Measurements from ENCODE around the gene BICC1. TPM values are rescaled to one million over a fixed set of nuclear protein-coding genes. Genes with fewer than 3 reads are reported as not detected.

BICC1 gene
- total and polyA plus RNA-seq, 2 of the 8 experiments (the other 6 are each of a cell fraction or from before 2014, with no cell fraction given): 0.20 to 0.73 TPM

DNA sequence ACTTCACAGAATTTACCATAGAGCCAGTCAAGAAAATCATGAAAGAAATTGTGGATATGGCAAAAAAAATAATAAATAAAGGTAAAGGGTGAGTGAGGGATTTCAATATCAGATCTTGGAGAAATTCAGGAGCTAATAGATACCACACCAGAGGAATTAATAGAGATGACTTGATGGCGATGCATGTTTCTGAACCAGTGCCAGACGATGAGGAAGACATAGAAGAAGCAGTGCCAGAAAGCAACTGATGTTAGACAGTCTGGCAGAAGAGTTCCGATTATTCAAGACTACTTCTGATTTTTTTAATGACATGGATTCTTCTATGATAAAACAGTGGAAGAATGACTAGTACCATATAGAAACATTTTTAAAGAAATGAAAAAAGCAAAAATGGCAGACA, 314.7 kb downstream of the BICC1 start:
- no peak for FAIRE-seq
- Histone ChIP-seq H2BK120ac (replicated peaks; ENCODE audit: low read depth, low read length) (no peak overlapping the region), H3K4ac (replicated peaks; ENCODE audit: insufficient read length, low read depth, low read length) (no peak overlapping the region), H2AFZ (ENCODE audit: low read length) (no peak overlapping the region), H3K4me2 (ENCODE audit: insufficient read depth in 1 of 2, low read depth in 2 of 2, low read length in 2 of 2) (no peak overlapping the region), H3K23me2 (ENCODE audit: low read depth, low read length) (no peaks in the 10 kb centered on the region), H3K56ac (replicated peaks; ENCODE audit: insufficient read length, low read depth, low read length) (no peak overlapping the region), H3K4me1 (replicated peaks in 1 of 4; ENCODE audit: control insufficient read depth in 3 of 4, insufficient read depth in 4 of 4, low read length in 3 of 4) (no peaks in the 10 kb centered on the region), H3K79me1 (ENCODE audit: low read depth, low read length) (no peaks in the 10 kb centered on the region), H3K36me3 (ENCODE audit: control insufficient read depth in 2 of 4, insufficient read depth in 4 of 4, low read length in 3 of 4) (no peaks in the 10 kb centered on the region), H4K91ac (replicated peaks; ENCODE audit: insufficient read length, low read length) (no peak overlapping the region), H4K8ac (ENCODE audit: extremely low read depth, insufficient read depth, low read length) (no peak overlapping the region), H3K23ac (ENCODE audit: insufficient read length) (no peak overlapping the region), H4K20me1 (replicated peaks in 1 of 2; ENCODE audit: control insufficient read depth in 1 of 2, insufficient read depth in 2 of 2, low read length in 2 of 2) (no peaks in the 10 kb centered on the region), H2BK20ac (ENCODE audit: low read length) (no peak overlapping the region), H3K18ac (ENCODE audit: extremely low read depth, low read length) (no peak overlapping the region), H2AK5ac (ENCODE audit: low read depth, low read length) (no peak overlapping the region), H4K5ac (ENCODE audit: insufficient read length, low read depth, low read length) (no peak overlapping the region), H2BK5ac (ENCODE audit: low read depth, low read length) (no peak overlapping the region), H3K14ac (ENCODE audit: insufficient read length) (no peak overlapping the region), H2BK12ac (ENCODE audit: low read depth, low read length) (no peak overlapping the region), H3K27ac (ENCODE audit: low read depth, low read length) (no peak overlapping the region), H2BK15ac (ENCODE audit: low read length) (no peak overlapping the region), H3K9me3 (ENCODE audit: insufficient read depth in 2 of 2, low read depth in 1 of 2, low read length in 1 of 2) (no peaks in the 10 kb centered on the region), H3K27me3 (replicated peaks in 1 of 4; ENCODE audit: control insufficient read depth in 3 of 4, extremely low read depth in 1 of 4, insufficient read depth in 3 of 4, low read length in 3 of 4) (no peaks in the 10 kb centered on the region), H3K9ac (replicated peaks in 1 of 4; ENCODE audit: extremely low read depth in 1 of 4, low read depth in 3 of 4, low read length in 3 of 4) (no peak overlapping the region), H3K4me3 (ENCODE audit: extremely low read depth in 1 of 4, insufficient read depth in 2 of 4, low read depth in 3 of 4, low read length in 4 of 4) (no peak overlapping the region), H3K79me2 (ENCODE audit: control insufficient read depth in 1 of 2, insufficient read depth in 2 of 2, low read length in 2 of 2) (no peaks in the 10 kb centered on the region)
- DNase-seq (ENCODE audit: low read depth in 1 of 2, low spot score in 2 of 2): no peak
- POLR2A ChIA-PET (ENCODE audit: partially characterized antibody): no interaction called here
- 83% methylated on average over 3 of the region's 3 CpGs; no CpG with 5 or more reads in 1 of the 2 experiments for WGBS, 2 experiments (ENCODE audit: extremely low coverage in 1 of 2, insufficient coverage in 1 of 2, insufficient read length in 1 of 2, insufficient replicate concordance in 2 of 2, low coverage in 1 of 2, low lambda C conversion rate in 2 of 2, missing lambda C conversion rate in 1 of 2)
- CTCF ChIA-PET (ENCODE audit: partially characterized antibody): interaction anchor here (0.9 kb wide), 1 partner anchor 21 kb away, joined by 3 read pairs; no protein-coding TSS in a partner anchor
- TF ChIP-seq CEBPB (IDR thresholded peaks at IDR 0.05; ENCODE audit: low read depth, low read length): no peak
- TF ChIP-seq KDM1A (IDR thresholded peaks at IDR 0.05; ENCODE audit: borderline replicate concordance, low read length): no peak
- no peak for TF ChIP-seq TAF1 (IDR thresholded peaks at IDR 0.05; ENCODE audit: low read depth, low read length)
- no peak for TF ChIP-seq JUND (IDR thresholded peaks at IDR 0.05; ENCODE audit: low read length)
- TF ChIP-seq, protein P1, sequence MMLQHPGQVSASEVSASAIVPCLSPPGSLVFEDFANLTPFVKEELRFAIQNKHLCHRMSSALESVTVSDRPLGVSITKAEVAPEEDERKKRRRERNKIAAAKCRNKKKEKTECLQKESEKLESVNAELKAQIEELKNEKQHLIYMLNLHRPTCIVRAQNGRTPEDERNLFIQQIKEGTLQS (IDR thresholded peaks at IDR 0.05; ENCODE audit: insufficient read depth, low read depth, low read length): no peak
- TF ChIP-seq CBX5 (IDR thresholded peaks at IDR 0.05; ENCODE audit: low read depth, low read length): no peak
- TF ChIP-seq TCF12 (IDR thresholded peaks at IDR 0.05; ENCODE audit: low read depth, low read length): no peak
- TF ChIP-seq, protein P2, sequence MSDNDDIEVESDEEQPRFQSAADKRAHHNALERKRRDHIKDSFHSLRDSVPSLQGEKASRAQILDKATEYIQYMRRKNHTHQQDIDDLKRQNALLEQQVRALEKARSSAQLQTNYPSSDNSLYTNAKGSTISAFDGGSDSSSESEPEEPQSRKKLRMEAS (IDR thresholded peaks at IDR 0.05): no peak
- no peak for TF ChIP-seq YY1 (IDR thresholded peaks at IDR 0.05; ENCODE audit: low read depth, low read length)
- TF ChIP-seq RBBP5 (IDR thresholded peaks at IDR 0.05; ENCODE audit: borderline replicate concordance, low read depth, low read length): no peak
- no peak for TF ChIP-seq TAF7 (optimal IDR thresholded peaks at IDR 0.05; ENCODE audit: borderline replicate concordance, low read depth, low read length)
- TF ChIP-seq POLR2AphosphoS5 (IDR thresholded peaks at IDR 0.05; ENCODE audit: low read depth, low read length): no peak
- no peak for TF ChIP-seq CHD2 (IDR thresholded peaks at IDR 0.05; ENCODE audit: low read length)
- TF ChIP-seq BRCA1 (IDR thresholded peaks at IDR 0.05; ENCODE audit: low read depth, low read length): no peak
- no peak for TF ChIP-seq EP300 (IDR thresholded peaks at IDR 0.05; ENCODE audit: borderline replicate concordance in 1 of 2, low read depth in 2 of 2, low read length in 2 of 2)
